OCI-LY7 (cell line): ENCODE data around the gene TMEM30B. TPM values are rescaled to one million over a fixed set of nuclear protein-coding genes. Genes with fewer than 3 reads are reported as not detected.
A peak's percentile ranks its signal among the peaks of the same experiment; 100 is the strongest.

Source experiments
- BruUV-seq: library from RNA; stranded (reverse); fragments of 400-500 nt; replicated peaks from 2 replicates; lab custom pipeline; 2021; lab: Mats Ljungman, UMichigan
- CTCF ChIA-PET: fragments of 300-600 bp; sonication (Branson Sonifier 250); formaldehyde crosslinking; loops from one replicate; lab custom pipeline; 2022; ENCODE audit warnings: antibody characterized with exemption; ENCODE audit not compliant: unreplicated experiment; lab: Charles Lee
- POLR2A ChIA-PET: fragments of 300-600 bp; sonication (Branson Sonifier 250); formaldehyde crosslinking; loops from one replicate; lab custom pipeline; 2022; ENCODE audit warnings: antibody characterized with exemption; lab: Charles Lee
- DNase-seq: peaks from one replicate; pipeline ENCODE4 v3.0.0-alpha.2; 2015; ENCODE audit warnings: low spot score
- H2AFZ ChIP-seq: fragments of 200-600 bp; sonication (generic), shearing (Covaris generic); 2 replicates; pipeline ENCODE4 v1.6.1; 2014; ENCODE audit warnings: mild to moderate bottlenecking, antibody characterized with exemption, low read length, moderate library complexity
- H3K27ac ChIP-seq: fragments of 200-600 bp; sonication (generic); 2 replicates; pipeline ENCODE4 v1.5.1; 2014; ENCODE audit warnings: mixed run types, low read depth, mild to moderate bottlenecking, moderate library complexity, low read length, inconsistent platforms; ENCODE audit not compliant: poor library complexity, severe bottlenecking
- H3K36me3 ChIP-seq: fragments of 200-600 bp; sonication (generic); 2 replicates; pipeline ENCODE4 v1.6.1; 2014; ENCODE audit warnings: mild to moderate bottlenecking, antibody characterized with exemption, low read length, moderate library complexity, mixed read lengths; ENCODE audit not compliant: insufficient read depth
- H3K4me1 ChIP-seq: fragments of 200-600 bp; sonication (generic); 2 replicates; pipeline ENCODE4 v1.5.1; 2014; ENCODE audit warnings: mild to moderate bottlenecking, low read length; ENCODE audit not compliant: insufficient read depth, poor library complexity, severe bottlenecking
- H3K4me2 ChIP-seq: fragments of 200-600 bp; sonication (generic); 2 replicates; pipeline ENCODE4 v1.6.1; 2014; ENCODE audit warnings: mild to moderate bottlenecking, low read length
- H3K4me3 ChIP-seq: fragments of 200-600 bp; sonication (generic); 2 replicates; pipeline ENCODE4 v1.5.1; 2014; ENCODE audit warnings: mild to moderate bottlenecking, low read depth, low read length; ENCODE audit not compliant: poor library complexity, severe bottlenecking
- H3K79me2 ChIP-seq: fragments of 200-600 bp; sonication (generic); 2 replicates; pipeline ENCODE4 v1.6.1; 2016; ENCODE audit warnings: low read depth, mild to moderate bottlenecking, low read length, moderate library complexity, mixed read lengths; ENCODE audit not compliant: insufficient read depth
- H3K9me2 ChIP-seq: fragments of 200-600 bp; sonication (generic); 2 replicates; pipeline ENCODE4 v1.6.1; 2016; ENCODE audit warnings: mild to moderate bottlenecking, low read length, mixed read lengths; ENCODE audit not compliant: insufficient read depth
- H3K9me3 ChIP-seq: fragments of 200-600 bp; sonication (generic); 2 replicates; pipeline ENCODE4 v1.6.1; 2014; ENCODE audit warnings: mild to moderate bottlenecking, mixed run types, low read length, mixed read lengths
- H4K20me1 ChIP-seq: fragments of 200-600 bp; sonication (generic); 2 replicates; pipeline ENCODE4 v1.6.1; 2014; ENCODE audit warnings: mild to moderate bottlenecking, antibody characterized with exemption, low read length, moderate library complexity, mixed read lengths; ENCODE audit not compliant: insufficient read depth
- CTCF ChIP-seq: fragments of 200-600 bp; sonication (generic); conservative IDR thresholded peaks from 2 replicates; pipeline ENCODE4 v1.5.1; 2014; ENCODE audit warnings: mild to moderate bottlenecking, antibody characterized with exemption, low read length, moderate library complexity, mixed read lengths
- EZH2phosphoT487 ChIP-seq: fragments of 200-600 bp; sonication (generic); IDR thresholded peaks from 2 replicates; pipeline ENCODE4 v1.6.1; 2018; ENCODE audit warnings: low read depth, borderline replicate concordance, mild to moderate bottlenecking, mixed run types, antibody characterized with exemption, low read length, moderate library complexity, mixed read lengths
- intact Hi-C: fragments of 100-400 bp; cut with micrococcal nuclease; formaldehyde crosslinking; loops from one replicate; pipeline ENCODE4 v1.10.0; 2022; ENCODE audit not compliant: unreplicated experiment
- total RNA-seq, 2 experiments: library from RNA; depleted of rRNA in 1 of 2; stranded (reverse); fragments of >200 nt in 1 of 2; shearing (Covaris generic) in 1 of 2; gene quantifications; 2 replicates each; pipeline ENCODE4 v1.2.3, GENCODE V29; 2014 to 2022

The TMEM30B gene
- total RNA-seq, 2 experiments from 2014 or later, result not detected

- Histone ChIP-seq H3K79me2 (no peaks in the 10 kb centered on the region), H3K9me3 (no peaks in the 10 kb centered on the region), H3K4me1 (no peaks in the 10 kb centered on the region), H3K4me3 (no peak overlapping the region), H3K4me2 (no peak overlapping the region), H4K20me1 (no peaks in the 10 kb centered on the region), H3K36me3 (no peaks in the 10 kb centered on the region), H3K27ac (no peak overlapping the region), H2AFZ (no peak overlapping the region), H3K9me2 (no peaks in the 10 kb centered on the region)
- no TSS peak for BruUV-seq
- ChIA-PET CTCF (no interaction called here), POLR2A (interaction anchor here (0.7 to 1.8 kb wide), 2 partner anchors 10 to 49 kb away, joined by 4 to 6 read pairs; no protein-coding TSS in a partner anchor)
- DNase-seq, result no peak
- TF ChIP-seq CTCF (0 out of 2 replicates have a peak, but pooled peaks have one; percentile 26), EZH2phosphoT487 (no peak)
- intact Hi-C loops, result no loop called here
Observed at GRCh38 chr14:61260939-61261776, 20.0 kb downstream of the TMEM30B start.

GRCh38 chr14:61258985-61259384 is 22.2 kb downstream of the TMEM30B start:
- H3K4me2 ChIP-seq, result no peak overlapping the region
- no peaks in the 10 kb centered on the region for H3K9me2 ChIP-seq
- TF ChIP-seq CTCF (no peak), EZH2phosphoT487 (no peak)
- H3K4me3 ChIP-seq, result no peak overlapping the region
- no peaks in the 10 kb centered on the region for H3K9me3 ChIP-seq
- no peaks in the 10 kb centered on the region for H4K20me1 ChIP-seq
- intact Hi-C loops, result loop anchor here (10.0 kb wide), 2 partner anchors 524 to 1064 kb away; partner anchors contain the start of gene MNAT1
- no peak overlapping the region for H3K27ac ChIP-seq
- no TSS peak for BruUV-seq
- H3K4me1 ChIP-seq, result peaks cover 6% of the 10 kb centered on the region
- H3K36me3 ChIP-seq, result no peaks in the 10 kb centered on the region
- ChIA-PET CTCF (no interaction called here), POLR2A (interaction anchor here (0.7 to 1.0 kb wide), 3 partner anchors 20 to 1731 kb away, joined by 3 to 4 read pairs (median 3); no protein-coding TSS in a partner anchor)
- DNase-seq, result no peak
- no peak overlapping the region for H2AFZ ChIP-seq
- no peaks in the 10 kb centered on the region for H3K79me2 ChIP-seq
